ENCODE results near the gene SNX24. TPM values are rescaled to one million over a fixed set of nuclear protein-coding genes. Genes with fewer than 3 reads are reported as not detected.

SNX24 gene
- total and polyA plus RNA-seq, 9 of the 15 experiments (the other 6 are each of a cell fraction or from before 2014, with no cell fraction given), result 5.3 to 10.1 (median 7.9) TPM

DNA sequence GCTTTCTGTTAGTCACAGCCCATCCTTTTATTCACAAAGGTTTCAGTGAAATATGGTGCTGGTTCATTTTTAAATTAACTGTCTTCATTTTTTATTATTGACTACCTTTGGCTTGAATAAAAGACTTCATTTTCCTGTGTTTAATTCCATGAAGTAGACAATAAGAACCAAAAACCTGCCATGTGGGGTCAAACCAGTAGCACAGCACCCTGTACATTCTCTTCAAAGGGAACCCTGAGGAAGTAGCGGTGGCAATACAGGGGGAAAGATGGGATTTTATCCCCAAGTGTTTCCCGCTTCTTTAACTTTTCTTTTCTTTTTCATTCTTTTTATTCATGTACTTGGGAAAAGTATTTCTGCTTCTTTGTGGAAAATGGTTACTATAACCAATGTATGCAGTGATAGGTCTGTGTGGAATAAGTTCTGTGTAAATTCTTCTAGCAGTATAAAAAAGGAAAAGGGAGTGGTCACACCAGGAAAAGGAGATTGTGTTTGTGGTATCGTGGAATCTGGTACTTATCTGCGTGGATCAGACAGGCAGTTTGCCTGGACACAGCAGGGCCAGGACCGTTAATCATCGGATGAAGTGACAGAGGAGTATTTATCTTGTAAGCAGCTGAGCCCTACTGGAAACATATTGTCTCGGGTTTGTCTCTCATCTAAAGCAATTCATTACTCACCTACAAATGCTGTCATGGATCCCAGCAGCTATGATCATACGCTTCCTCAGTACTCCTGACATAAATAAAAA is 96.9 kb downstream of the SNX24 start (continued):
- TF ChIP-seq, protein P1, sequence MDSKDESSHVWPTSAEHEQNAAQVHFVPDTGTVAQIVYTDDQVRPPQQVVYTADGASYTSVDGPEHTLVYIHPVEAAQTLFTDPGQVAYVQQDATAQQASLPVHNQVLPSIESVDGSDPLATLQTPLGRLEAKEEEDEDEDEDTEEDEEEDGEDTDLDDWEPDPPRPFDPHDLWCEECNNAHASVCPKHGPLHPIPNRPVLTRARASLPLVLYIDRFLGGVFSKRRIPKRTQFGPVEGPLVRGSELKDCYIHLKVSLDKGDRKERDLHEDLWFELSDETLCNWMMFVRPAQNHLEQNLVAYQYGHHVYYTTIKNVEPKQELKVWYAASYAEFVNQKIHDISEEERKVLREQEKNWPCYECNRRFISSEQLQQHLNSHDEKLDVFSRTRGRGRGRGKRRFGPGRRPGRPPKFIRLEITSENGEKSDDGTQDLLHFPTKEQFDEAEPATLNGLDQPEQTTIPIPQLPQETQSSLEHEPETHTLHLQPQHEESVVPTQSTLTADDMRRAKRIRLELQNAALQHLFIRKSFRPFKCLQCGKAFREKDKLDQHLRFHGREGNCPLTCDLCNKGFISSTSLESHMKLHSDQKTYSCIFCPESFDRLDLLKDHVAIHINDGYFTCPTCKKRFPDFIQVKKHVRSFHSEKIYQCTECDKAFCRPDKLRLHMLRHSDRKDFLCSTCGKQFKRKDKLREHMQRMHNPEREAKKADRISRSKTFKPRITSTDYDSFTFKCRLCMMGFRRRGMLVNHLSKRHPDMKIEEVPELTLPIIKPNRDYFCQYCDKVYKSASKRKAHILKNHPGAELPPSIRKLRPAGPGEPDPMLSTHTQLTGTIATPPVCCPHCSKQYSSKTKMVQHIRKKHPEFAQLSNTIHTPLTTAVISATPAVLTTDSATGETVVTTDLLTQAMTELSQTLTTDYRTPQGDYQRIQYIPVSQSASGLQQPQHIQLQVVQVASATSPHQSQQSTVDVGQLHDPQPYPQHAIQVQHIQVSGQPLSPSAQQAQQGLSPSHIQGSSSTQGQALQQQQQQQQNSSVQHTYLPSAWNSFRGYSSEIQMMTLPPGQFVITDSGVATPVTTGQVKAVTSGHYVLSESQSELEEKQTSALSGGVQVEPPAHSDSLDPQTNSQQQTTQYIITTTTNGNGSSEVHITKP (IDR thresholded peaks at IDR 0.05; ENCODE audit: partially characterized antibody), result no peak
- TF ChIP-seq CCNT2 (IDR thresholded peaks at IDR 0.05; ENCODE audit: borderline replicate concordance, extremely low read depth, insufficient read length, low read depth, low read length) (no peak), PHF8 (IDR thresholded peaks at IDR 0.05; ENCODE audit: borderline replicate concordance, low read length) (no peak), ZNF57 (CRISPR knock-in tag; IDR thresholded peaks at IDR 0.05) (no peak), ZNF347 (CRISPR knock-in tag; IDR thresholded peaks at IDR 0.05; ENCODE audit: low read depth) (no peak), FOXJ2 (tag; IDR thresholded peaks at IDR 0.05) (no peak), HNRNPK (IDR thresholded peaks at IDR 0.05; ENCODE audit: low read depth, low read length, poor library complexity, severe bottlenecking) (no peak), XRCC5 (IDR thresholded peaks at IDR 0.05; ENCODE audit: low read depth, low read length) (no peak), HDAC8 (tag; IDR thresholded peaks at IDR 0.05) (no peak), MTA2 (IDR thresholded peaks at IDR 0.05; ENCODE audit: low read depth) (peak; percentile 78), MECOM (CRISPR knock-in tag; IDR thresholded peaks at IDR 0.05) (peak; percentile 95), ZNF274 (IDR thresholded peaks at IDR 0.05; ENCODE audit: borderline replicate concordance, low read depth, low read length) (no peak)
- TF ChIP-seq, protein P2, sequence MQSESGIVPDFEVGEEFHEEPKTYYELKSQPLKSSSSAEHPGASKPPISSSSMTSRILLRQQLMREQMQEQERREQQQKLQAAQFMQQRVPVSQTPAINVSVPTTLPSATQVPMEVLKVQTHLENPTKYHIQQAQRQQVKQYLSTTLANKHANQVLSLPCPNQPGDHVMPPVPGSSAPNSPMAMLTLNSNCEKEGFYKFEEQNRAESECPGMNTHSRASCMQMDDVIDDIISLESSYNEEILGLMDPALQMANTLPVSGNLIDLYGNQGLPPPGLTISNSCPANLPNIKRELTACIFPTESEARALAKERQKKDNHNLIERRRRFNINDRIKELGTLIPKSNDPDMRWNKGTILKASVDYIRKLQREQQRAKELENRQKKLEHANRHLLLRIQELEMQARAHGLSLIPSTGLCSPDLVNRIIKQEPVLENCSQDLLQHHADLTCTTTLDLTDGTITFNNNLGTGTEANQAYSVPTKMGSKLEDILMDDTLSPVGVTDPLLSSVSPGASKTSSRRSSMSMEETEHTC (IDR thresholded peaks at IDR 0.05), result no peak
- TF ChIP-seq, protein P3, sequence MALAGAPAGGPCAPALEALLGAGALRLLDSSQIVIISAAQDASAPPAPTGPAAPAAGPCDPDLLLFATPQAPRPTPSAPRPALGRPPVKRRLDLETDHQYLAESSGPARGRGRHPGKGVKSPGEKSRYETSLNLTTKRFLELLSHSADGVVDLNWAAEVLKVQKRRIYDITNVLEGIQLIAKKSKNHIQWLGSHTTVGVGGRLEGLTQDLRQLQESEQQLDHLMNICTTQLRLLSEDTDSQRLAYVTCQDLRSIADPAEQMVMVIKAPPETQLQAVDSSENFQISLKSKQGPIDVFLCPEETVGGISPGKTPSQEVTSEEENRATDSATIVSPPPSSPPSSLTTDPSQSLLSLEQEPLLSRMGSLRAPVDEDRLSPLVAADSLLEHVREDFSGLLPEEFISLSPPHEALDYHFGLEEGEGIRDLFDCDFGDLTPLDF (CRISPR knock-in tag; IDR thresholded peaks at IDR 0.05), result no peak
- TF ChIP-seq, protein P4, sequence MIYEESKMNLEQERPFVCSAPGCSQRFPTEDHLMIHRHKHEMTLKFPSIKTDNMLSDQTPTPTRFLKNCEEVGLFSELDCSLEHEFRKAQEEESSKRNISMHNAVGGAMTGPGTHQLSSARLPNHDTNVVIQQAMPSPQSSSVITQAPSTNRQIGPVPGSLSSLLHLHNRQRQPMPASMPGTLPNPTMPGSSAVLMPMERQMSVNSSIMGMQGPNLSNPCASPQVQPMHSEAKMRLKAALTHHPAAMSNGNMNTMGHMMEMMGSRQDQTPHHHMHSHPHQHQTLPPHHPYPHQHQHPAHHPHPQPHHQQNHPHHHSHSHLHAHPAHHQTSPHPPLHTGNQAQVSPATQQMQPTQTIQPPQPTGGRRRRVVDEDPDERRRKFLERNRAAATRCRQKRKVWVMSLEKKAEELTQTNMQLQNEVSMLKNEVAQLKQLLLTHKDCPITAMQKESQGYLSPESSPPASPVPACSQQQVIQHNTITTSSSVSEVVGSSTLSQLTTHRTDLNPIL (CRISPR knock-in tag; IDR thresholded peaks at IDR 0.05), result no peak
- TF ChIP-seq, protein P5, sequence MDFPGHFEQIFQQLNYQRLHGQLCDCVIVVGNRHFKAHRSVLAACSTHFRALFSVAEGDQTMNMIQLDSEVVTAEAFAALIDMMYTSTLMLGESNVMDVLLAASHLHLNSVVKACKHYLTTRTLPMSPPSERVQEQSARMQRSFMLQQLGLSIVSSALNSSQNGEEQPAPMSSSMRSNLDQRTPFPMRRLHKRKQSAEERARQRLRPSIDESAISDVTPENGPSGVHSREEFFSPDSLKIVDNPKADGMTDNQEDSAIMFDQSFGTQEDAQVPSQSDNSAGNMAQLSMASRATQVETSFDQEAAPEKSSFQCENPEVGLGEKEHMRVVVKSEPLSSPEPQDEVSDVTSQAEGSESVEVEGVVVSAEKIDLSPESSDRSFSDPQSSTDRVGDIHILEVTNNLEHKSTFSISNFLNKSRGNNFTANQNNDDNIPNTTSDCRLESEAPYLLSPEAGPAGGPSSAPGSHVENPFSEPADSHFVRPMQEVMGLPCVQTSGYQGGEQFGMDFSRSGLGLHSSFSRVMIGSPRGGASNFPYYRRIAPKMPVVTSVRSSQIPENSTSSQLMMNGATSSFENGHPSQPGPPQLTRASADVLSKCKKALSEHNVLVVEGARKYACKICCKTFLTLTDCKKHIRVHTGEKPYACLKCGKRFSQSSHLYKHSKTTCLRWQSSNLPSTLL (IDR thresholded peaks at IDR 0.05), result no peak
- TF ChIP-seq, protein P6, sequence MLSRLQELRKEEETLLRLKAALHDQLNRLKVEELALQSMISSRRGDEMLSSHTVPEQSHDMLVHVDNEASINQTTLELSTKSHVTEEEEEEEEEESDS (CRISPR knock-in tag; IDR thresholded peaks at IDR 0.05), result no peak
